ENCODE measurements around the gene HDAC1. TPM values are rescaled to one million over a fixed set of nuclear protein-coding genes. Genes with fewer than 3 reads are reported as not detected.

The HDAC1 gene
- total RNA-seq, 1 donor from 2014 or later, result 40.4 TPM

- peak; percentile 79 for DNase-seq
- peak; percentile 65 for TF ChIP-seq CTCF (IDR thresholded peaks at IDR 0.05; ENCODE audit: borderline replicate concordance)
- intact Hi-C loops (cut with micrococcal nuclease), result no loop called here
- peaks cover 75% of the 10 kb centered on the region for H3K4me1 ChIP-seq
- no peaks in the 10 kb centered on the region for H3K36me3 ChIP-seq
- H3K27me3 ChIP-seq (ENCODE audit: low read depth), result no peaks in the 10 kb centered on the region
- peak overlapping the region; percentile 74 for H3K4me3 ChIP-seq
- no peaks in the 10 kb centered on the region for H3K9me3 ChIP-seq (replicated peaks)
- H3K27ac ChIP-seq (replicated peaks), result peak overlapping the region; percentile 94
Observed at GRCh38 chr1:32350785-32351398, 59.0 kb downstream of the HDAC1 start.

DNA sequence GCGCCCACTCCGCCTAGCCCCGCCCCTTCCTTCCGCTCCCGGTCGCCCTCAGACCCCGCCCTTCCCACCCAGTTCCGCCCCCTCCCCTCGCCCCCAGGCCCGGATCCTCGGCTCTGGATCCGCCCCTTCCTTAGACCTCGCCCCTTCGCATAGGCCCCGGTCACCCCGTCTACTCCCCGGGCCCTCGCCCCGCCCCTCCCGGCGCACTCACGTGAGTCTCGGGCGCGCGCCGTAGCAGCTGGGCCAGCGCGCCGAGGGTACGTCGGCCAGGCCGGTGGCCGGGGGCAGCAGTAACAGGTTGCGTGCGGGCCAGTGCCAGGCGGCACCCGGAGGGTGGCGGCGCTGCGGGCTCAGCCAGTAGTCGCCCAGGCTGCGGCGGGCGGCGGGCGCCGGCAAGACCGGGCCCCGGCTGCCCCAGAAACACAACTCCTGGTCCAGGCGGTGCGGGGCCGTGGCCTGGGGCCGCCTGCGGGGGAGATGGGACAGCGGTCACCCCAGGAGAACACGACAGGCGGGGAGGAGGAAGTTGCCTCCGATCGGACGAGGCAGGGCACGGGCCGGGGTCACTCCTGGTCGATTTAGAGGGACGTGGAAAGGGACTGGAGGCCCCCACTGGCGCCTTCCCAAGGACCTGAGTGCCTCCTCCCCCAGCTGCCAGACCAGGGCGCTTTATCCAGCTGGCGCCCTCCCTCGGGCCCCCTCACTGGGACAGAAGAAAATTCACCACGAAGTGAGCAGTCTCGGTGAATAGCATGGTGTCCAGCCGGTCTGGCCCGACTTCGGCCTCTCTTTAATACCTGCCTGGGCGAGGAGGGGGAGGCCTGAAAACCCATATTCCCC, 59.7 kb downstream of the HDAC1 start:
- Histone ChIP-seq H3K27me3 (ENCODE audit: low read depth) (no peaks in the 10 kb centered on the region), H3K27ac (replicated peaks) (peak overlapping the region; percentile 94), H3K9me3 (replicated peaks) (no peaks in the 10 kb centered on the region), H3K4me1 (peaks cover 72% of the 10 kb centered on the region), H3K4me3 (peak overlapping the region; percentile 74), H3K36me3 (no peaks in the 10 kb centered on the region)
- intact Hi-C loops (cut with micrococcal nuclease), result no loop called here
- no peak for TF ChIP-seq CTCF (IDR thresholded peaks at IDR 0.05; ENCODE audit: borderline replicate concordance)
- peak; percentile 94 for DNase-seq

- Histone ChIP-seq H3K27ac (replicated peaks) (peak overlapping the region; percentile 94), H3K4me1 (peaks cover 72% of the 10 kb centered on the region), H3K36me3 (no peaks in the 10 kb centered on the region), H3K9me3 (replicated peaks) (no peaks in the 10 kb centered on the region), H3K4me3 (peak overlapping the region; percentile 74), H3K27me3 (ENCODE audit: low read depth) (no peaks in the 10 kb centered on the region)
- no peak for TF ChIP-seq CTCF (IDR thresholded peaks at IDR 0.05; ENCODE audit: borderline replicate concordance)
- DNase-seq, result no peak
- intact Hi-C loops (cut with micrococcal nuclease), result no loop called here
Observed at GRCh38 chr1:32352239-32352745, 60.4 kb downstream of the HDAC1 start.

DNA sequence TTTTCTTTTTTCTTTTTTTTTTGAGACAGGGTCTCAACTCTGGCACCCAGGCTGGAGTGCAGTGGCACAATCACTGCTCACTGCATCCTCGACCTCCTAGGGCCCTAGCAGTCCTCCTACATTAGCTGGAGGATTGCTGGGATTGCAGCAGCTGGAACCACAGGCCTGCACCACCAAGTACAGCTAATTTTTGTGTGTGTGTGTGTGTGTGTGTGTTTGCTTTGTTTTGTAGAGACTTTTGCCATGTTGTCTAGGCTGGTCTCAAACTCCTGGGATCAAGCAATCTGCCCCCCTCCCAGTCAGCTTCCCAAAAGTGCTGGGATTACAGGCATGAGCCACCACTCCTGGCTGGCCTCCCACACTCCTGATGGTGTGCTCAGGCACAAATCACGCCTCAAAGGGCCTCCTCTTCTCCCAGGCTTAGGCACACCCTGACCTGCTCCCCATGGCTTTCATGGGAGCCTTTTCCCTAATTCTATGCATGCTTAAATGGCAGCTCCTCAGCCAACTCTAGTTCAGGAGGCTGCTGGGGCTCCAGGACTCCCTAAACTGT, 61.0 kb downstream of the HDAC1 start:
- intact Hi-C loops (cut with micrococcal nuclease), result no loop called here
- peak overlapping the region; percentile 94 for H3K27ac ChIP-seq (replicated peaks)
- DNase-seq, result no peak
- no peaks in the 10 kb centered on the region for H3K36me3 ChIP-seq
- TF ChIP-seq CTCF (IDR thresholded peaks at IDR 0.05; ENCODE audit: borderline replicate concordance), result no peak
- no peaks in the 10 kb centered on the region for H3K27me3 ChIP-seq (ENCODE audit: low read depth)
- H3K4me3 ChIP-seq, result peak overlapping the region; percentile 74
- H3K4me1 ChIP-seq, result peaks cover 71% of the 10 kb centered on the region
- no peaks in the 10 kb centered on the region for H3K9me3 ChIP-seq (replicated peaks)

GRCh38 chr1:32353431-32353830, 61.5 kb downstream of the HDAC1 start:
- H3K4me3 ChIP-seq, result peak overlapping the region; percentile 32
- intact Hi-C loops (cut with micrococcal nuclease), result no loop called here
- DNase-seq, result peak; percentile 58
- peak overlapping the region; percentile 94 for H3K27ac ChIP-seq (replicated peaks)
- H3K36me3 ChIP-seq, result no peaks in the 10 kb centered on the region
- TF ChIP-seq CTCF (IDR thresholded peaks at IDR 0.05; ENCODE audit: borderline replicate concordance), result no peak
- no peaks in the 10 kb centered on the region for H3K9me3 ChIP-seq (replicated peaks)
- peaks cover 66% of the 10 kb centered on the region for H3K4me1 ChIP-seq
- H3K27me3 ChIP-seq (ENCODE audit: low read depth), result no peaks in the 10 kb centered on the region
